ENCODE results near the gene BUB1.
"Not testable (repeated sequence)": the region's sequence is repeated elsewhere in the genome, so short reads cannot be mapped to it uniquely, and the experiment has no call there.

BUB1 gene

GRCh38 chr2:110655701-110656100 is 22.2 kb downstream of the BUB1 start:
- DNase-seq (ENCODE audit: low spot score): no peak

DNA sequence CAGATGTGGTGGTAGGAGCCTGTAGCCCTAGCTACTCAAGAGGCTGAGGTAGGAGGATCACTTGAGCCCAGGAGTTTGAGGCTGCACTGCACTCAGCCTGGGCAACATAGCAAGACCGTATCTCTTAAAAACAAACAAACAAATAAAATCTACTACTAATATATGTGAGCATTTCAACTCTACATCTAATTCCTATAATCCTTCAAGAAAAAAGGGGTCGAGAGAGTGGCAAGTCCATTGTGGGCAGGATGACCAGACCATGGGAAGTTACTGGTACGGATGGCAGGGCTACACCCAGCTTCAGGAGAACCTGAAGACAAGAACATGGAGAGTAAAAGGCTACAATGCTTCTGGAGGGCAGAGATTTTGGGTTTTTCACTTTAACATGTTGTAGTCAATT is 24.0 kb downstream of the BUB1 start:
- DNase-seq (ENCODE audit: low spot score): no peak

GRCh38 chr2:110650346-110650745 is 27.5 kb downstream of the BUB1 start:
- no peak for DNase-seq (ENCODE audit: low spot score)

GRCh38 chr2:110647777-110648176 is 30.1 kb downstream of the BUB1 start:
- DNase-seq (ENCODE audit: low spot score): no peak

GRCh38 chr2:110645616-110646015 is 32.2 kb downstream of the BUB1 start:
- no peak for DNase-seq (ENCODE audit: low spot score)

DNA sequence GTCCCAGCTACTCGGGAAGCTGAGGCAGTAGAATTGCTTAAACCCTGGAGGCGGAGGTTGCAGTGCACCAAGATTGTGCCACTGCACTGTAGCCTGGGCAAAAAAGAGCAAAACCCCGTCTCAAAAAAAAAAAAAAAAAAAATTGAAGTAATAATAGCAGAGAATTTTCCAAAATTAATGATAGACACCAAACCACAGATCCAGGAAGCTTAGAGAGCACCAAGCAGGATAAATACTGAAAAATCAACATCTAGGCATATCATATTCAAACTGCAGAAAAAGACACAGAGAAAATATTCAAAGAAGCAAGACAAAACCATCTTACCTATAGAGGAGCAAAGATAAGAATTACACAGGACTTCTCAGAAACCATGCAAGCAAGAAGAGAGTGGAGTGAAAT is 33.5 kb downstream of the BUB1 start:
- no peak for DNase-seq (ENCODE audit: low spot score)

GRCh38 chr2:110642360-110642759 is 35.5 kb downstream of the BUB1 start:
- no peak for DNase-seq (ENCODE audit: low spot score)

GRCh38 chr2:110639972-110640371 is 37.9 kb downstream of the BUB1 start:
- no peak for DNase-seq (ENCODE audit: low spot score)

DNA sequence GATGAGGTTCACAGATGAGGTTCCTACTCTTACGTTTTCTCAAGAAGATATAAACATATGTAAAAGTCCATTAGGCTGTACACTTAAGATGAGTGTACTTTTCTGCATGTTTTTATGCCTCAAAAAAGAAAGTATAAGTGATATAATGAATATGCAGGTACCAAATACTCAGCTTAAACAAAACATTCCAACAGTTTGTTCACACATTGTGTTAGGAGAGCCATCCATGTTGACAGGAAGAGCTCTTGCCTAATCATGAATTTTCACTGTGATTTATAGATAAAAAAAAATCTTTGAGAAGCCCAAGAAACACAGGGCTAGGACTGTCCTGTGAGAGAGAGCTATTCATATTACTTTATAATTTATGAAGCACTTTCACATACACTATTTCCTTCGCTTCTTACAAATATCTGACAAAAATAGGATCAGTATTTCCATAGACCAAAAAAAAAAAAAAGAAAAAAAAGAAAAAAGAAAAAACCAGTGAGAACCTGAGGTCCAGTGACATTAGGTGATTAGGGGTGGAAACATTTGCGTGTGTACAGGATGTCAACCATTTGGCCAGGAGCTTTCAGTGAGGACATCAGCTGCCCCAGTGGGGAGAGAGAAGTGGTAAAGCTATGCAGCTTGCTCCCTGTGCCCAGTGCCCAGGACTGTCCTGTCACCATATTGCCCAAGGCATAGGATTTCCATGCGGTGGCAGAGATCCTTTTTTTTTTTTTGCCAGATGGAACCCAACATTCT is 38.7 kb downstream of the BUB1 start:
- DNase-seq (ENCODE audit: low spot score): no peak

DNA sequence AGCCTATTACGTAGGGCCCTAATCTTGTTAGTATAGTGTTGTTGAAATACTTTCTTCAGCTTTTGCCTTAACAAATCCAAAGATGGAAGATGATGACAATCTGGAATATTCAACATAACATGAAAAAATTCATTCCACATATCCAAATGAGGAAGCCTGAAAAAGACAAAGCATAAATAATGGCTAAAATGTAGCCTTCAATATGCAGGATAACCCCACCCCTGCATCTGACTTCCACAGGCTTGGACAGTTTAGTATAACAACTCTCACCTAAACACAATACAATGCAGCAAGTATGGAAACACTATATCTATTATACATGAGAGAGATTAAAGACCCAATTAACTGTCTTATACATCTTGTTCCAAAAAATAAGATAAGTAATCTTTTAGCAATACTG is 39.9 kb downstream of the BUB1 start:
- DNase-seq (ENCODE audit: low spot score): no peak

DNA sequence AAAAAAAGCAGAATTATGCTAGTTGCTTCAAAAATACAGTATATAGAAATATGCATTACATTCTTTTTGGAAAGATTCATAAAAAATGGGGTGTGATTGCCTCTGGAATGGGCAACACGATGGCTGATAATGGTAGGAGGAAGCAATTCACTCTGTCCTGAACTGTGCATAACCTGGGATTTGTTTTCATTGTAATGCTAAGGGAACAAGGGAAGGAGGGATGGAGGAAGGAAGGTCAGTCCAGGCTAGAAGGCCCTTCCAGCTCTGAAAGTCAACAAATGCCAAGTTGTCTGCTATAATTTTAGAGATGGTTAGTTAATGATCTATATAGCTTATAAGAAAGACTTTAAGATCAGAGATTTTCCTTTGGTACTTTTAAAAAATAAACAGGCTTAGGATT is 40.8 kb downstream of the BUB1 start:
- no peak for DNase-seq (ENCODE audit: low spot score)

- not testable (repeated sequence) for DNase-seq (ENCODE audit: low spot score)
These were observed 41.8 kb downstream of the BUB1 start for GRCh38 chr2:110635949-110636628.

GRCh38 chr2:110627348-110627747 is 50.5 kb downstream of the BUB1 start:
- not testable (repeated sequence) for DNase-seq (ENCODE audit: low spot score)

DNA sequence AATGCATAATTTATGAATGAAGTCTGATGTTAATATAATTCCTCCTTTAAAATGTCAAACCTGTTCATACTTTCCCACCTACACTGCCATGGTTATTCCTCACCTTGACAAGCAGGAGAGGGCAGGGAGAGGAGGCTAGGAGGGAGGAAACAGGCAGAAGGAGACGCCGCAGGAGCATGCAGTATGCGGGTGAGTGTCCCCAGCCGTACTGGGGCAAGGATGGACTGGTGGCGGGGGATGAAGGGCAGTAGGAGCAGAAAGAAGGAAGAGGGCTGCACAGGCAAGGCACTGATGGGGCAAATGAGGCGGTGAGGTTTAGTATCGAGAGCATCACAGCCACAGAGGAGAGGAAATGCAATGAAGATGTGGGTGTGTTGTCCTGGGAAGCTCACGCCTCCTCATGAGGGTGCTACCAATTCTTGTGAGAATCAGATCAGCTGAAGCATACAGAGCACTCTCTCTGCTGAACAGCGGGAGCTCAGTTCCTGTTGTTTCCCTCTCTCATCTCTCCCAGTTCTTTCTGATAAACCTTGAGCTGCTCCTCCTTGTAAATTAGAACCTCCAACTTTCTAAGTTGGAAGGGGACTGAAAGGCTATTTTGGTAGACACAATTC is 58.4 kb downstream of the BUB1 start:
- not testable (repeated sequence) for DNase-seq (ENCODE audit: low spot score)

GRCh38 chr2:110613927-110614326 is 63.9 kb downstream of the BUB1 start:
- not testable (repeated sequence) for DNase-seq (ENCODE audit: low spot score)

DNA sequence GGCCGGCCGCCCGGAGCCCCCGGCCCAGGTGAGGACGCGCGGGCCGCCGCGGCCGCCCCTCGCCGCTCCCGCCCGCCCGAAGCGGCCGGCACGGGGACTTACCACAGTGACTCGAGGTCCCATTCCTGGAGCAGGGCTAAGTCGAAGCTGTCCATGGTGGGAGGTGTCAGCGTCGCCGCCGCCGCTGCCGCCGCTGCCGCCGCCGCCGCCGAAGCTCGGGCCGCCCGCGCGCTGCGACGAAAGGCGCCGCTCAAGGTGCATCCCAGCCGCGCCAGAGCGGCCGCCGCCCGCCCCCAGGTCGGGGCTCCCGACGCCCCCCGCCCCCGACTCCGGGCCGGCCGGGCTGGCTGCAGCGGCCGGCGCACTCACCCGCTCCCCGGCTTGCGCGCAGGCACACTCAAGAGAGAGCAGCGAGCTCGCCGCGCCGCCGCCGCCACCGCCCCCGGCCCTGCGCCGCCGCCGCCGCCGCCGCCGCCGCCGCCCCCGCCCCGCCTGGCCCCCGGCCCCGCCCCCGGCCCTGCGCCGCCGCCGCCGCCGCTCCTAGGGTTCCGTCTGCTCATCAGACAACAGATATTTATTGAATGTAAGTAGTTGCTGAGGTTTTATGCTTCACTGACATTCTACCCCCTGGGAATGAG is 67.1 kb downstream of the BUB1 start:
- DNase-seq (ENCODE audit: low spot score): not testable (repeated sequence)

- not testable (repeated sequence) for DNase-seq (ENCODE audit: low spot score)
These were observed 67.8 kb downstream of the BUB1 start for GRCh38 chr2:110609843-110610612.

DNA sequence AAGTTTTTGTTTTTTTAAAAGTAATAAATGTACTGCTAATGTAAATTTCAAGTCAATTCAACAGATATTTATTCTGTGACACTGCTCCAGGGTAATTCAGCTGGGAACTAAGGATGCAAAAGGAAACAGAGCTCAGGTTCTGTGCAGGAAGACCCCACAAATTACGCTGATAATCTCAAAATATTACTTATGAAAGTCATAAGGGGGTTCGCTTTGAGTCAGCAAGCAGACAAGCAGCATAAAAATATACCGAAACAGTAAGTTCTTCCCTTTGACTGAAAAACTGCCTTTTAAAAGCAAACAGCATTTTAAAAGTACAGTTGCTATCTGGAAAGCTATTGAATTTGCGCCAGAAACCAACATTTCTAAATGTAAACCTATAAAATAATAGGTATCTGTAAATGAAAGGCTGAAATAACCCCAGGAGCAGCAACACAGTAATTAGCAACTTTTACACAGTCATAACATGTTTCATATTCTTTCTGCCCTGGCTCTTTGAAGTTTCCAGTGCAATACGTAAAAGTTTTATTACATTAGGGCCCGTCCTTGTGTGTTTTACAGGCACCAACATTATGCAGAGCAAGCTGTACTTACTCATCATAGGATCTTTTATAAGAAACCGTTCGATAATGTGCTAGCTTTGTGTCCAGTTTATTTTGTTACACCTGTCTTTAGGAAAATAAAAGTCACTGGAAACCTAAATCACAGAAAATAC is 68.9 kb downstream of the BUB1 start:
- not testable (repeated sequence) for DNase-seq (ENCODE audit: low spot score)

GRCh38 chr2:110605057-110605456 is 72.8 kb downstream of the BUB1 start:
- DNase-seq (ENCODE audit: low spot score): not testable (repeated sequence)

GRCh38 chr2:110603917-110604591 is 73.8 kb downstream of the BUB1 start:
- DNase-seq (ENCODE audit: low spot score): not testable (repeated sequence)

GRCh38 chr2:110602139-110602538 is 75.7 kb downstream of the BUB1 start:
- DNase-seq (ENCODE audit: low spot score): not testable (repeated sequence)
